Measurements from ENCODE around the gene ZFR.
A peak's percentile ranks its signal among the peaks of the same experiment; 100 is the strongest.
"Not testable (repeated sequence)": the region's sequence is repeated elsewhere in the genome, so short reads cannot be mapped to it uniquely, and the experiment has no call there.

The ZFR gene

DNA sequence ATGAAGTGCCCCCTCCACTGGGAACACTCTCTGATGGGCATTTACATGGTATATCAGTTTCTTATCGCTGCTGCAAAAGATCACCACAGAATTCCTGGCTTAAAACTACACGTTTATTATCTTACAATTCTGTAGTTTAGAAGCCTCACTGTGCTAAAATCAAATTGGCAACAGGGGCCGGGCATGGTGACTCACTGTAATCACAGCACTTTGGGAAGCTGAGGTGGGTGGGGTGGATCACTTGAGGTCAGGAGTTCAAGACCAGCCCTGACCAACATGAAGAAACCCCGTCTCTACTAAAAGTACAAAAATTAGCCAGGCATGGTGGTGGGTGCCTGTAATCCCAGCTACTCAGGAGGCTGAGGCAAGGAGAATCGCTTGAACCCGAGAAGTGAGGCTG lies 7.8 kb upstream of the ZFR start:
- DNase-seq (ENCODE audit: low read depth in 3 of 3, low spot score in 1 of 3), result not testable (repeated sequence)

DNA sequence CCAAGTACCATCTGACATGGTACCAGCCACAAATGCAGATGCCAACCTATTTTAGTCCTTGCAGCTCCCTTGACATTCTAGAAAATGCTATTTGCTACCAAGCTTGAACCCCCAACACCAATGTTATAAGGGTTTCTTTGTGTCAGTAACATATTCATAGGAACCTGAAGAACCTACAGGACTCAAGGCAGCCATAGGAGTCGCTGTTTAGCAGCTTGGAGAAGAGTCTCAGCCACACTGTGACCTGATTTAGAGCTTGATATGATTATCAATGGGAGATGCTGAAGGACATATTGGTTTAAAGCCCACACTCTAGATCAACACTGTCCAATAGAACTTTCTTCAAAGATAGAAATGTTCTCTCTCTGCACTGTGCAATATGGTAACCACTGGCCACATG lies 6.4 kb upstream of the ZFR start:
- no peak for DNase-seq (ENCODE audit: low read depth in 3 of 3, low spot score in 1 of 3)

DNA sequence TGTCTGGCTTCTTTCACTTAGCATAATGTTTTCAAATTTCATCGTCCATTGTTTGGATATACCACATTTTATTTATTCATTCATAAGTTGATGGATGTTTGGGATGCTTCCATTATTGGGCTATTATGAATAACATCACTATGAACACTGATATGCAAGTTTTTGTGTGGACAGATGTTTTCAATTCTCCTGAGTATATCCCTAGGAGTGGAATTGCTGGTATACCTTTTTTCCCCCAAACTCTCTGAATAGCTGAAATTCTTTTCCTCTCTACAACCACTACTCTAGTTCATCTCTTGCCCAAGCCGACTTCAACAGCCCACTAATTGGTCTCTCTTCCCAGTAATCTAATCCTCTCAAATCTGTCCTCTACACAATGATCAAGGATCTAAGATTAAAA lies 4.7 kb upstream of the ZFR start:
- DNase-seq (ENCODE audit: low read depth in 3 of 3, low spot score in 1 of 3), result no peak

DNA sequence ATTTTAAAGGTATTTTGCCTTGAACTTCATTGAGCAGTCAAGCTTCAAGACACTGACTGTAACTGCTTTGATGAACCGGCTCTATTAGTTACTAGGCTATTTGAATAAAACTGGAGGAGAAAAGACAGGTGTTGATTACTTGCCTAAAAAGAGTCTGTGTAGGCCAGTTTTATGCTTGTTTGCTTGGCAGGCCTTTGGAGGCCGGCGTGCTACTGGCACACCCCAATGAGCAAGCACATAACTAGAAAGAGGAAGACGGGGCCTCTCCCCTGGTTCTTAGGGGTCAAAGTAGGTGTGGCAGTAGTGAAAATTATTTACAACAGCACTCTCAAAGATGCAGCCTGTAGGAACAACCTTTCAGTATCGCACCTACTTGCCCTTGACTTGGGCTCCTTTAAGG lies 2.1 kb upstream of the ZFR start:
- no peak for DNase-seq (ENCODE audit: low read depth in 3 of 3, low spot score in 1 of 3)

DNA sequence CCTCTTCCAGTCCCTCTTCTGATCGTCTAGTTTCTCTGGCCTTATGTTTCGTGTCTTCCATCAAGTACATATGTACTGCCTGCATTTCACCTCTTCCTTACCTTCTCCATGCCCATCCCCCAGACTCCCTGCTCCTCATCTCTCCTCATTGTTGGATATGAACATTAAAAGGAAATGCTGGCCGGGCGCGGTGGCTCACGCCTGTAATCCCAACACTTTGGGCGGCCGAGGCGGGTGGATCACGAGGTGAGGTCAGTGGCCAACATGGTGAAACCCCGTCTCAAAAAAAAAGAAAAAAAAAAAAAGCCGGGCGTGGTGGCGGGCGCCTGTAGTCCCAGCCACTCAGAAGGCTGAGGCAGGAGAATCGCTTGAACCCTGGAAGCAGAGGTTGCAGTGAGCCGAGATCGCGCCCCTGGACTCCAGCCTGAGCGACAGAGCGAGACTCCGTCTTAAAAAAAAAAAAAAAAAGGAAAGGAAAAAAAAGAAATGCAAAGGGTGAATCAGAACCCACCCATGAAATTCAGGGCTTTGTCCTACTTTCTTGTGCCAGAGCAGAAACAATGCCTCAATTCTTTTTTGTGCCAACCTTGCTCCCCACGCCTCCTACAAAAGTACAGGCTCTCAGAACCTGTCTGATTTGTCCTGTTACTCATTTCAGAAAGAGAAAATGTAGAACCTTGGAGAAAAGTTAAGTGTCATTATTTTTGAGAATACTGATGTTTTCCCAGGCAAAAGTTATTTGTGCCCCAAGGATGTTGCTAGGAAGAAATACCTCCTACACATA lies 1.5 kb upstream of the ZFR start:
- no peak for DNase-seq (ENCODE audit: low read depth in 3 of 3, low spot score in 1 of 3)

DNA sequence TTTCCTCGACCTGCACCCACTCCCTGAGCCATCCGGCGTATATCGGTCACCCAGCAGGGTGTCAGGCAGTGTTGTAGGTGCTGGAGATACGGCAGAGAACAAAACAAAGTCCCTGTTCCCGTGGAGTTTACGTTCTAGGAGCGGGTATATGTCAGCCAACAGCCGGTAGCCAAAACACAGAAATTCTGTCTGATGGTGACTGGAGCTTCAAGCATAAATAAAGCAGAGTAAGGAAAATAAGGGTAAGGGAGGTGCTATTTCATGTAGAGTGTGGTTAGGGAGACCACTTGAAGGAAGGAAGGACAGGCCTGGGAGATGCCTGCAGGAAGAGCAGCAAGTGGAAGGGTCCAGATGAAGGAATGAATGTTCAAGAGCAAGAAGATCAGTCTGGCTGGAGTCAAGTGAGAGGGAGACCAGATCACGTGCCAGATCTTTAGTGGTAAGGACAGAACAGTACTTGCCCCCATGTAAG lies 783 bp upstream of the ZFR start:
- no peak for DNase-seq (ENCODE audit: low read depth in 3 of 3, low spot score in 1 of 3)

DNA sequence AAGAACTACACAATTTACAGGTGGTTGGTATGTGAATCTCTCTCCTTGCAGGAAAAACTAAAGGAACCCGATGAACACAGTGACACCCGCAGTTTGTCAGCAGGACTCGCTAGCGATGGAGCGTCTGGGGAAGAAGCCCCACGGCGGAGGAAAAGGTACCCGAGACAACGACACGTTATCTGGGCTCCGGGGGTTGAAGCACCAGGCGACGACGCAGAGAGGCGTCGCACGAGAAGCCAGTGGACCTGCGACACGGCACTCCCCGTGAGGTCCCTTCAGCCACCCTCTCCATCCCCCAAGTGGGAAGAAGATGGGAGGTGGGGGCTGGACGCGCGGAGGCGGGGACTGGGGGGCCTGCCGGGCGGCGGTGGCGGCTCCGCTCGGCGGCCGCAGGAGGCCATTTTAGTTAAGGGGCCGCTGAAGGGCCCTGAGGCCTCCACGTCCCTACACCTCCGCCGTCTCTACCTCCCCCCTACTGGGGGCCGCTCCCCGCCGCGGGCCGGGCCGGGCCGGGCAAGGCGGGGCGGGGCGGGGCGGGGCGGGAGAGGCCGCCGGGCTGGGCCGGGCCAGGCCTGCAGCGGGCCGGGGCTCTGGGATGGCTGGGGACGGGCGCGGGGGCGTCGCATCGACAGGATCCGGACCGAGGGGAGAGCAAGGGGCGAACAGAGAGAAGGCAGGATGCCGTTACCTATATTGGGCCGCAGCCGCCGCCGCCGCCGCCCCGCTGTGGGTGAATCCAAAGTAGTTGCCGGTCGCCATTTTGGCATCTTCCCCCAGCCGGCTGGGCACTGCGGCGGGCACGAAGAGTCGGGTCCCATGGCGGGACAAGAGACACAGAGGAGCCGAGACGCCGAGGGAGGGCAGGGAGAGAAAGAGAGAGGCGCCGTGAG lies 754 bp downstream of the ZFR start:
- DNase-seq (ENCODE audit: low read depth in 3 of 3, low spot score in 1 of 3), result peak in 2 of 3 donors; percentile 6 to 35

DNA sequence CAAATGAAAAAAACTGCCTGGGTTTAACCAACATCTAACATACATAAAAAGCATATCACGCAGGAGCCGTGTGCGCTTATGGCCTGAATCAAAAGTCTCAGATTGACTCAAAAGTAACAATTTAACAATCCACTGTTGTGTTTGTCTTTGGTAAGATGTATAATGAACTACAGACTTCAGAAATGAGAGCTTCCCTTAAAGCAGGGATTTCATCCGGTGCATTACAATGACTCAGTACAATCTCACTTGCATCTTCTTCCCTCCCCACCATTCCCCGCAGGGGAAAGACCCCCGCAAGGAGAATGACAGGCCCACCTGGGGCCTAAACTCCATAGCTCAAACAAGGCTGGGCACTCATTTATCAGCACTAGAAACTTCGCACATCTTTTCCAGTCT lies 1.4 kb downstream of the ZFR start:
- DNase-seq (ENCODE audit: low read depth in 3 of 3, low spot score in 1 of 3), result peak in 1 of 3 donors; percentile 5

DNA sequence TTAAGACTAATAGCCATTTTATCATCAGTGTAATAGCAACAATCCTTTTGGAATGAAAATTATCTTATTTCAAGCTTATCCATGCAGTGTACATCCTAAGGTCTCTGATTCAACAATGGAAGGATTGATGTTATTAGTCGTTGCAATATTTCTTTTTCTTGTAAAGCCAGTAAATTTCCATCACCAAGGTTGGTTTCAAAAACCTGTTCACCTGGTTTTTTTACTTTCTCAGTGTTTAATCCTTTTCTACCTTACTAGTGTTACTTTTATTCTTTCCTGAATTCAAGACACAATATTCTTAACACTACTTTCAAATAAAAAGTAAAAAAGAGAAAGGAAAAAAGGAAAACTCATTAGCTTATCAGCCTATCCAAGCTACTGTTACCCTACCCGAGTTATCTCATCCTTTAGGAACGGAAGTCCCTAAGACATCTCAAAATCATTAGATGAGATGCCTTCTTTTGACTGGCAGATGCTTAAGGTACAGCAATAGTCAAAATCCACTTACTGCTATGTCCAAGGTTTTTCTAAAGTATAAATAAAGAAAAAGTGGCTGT lies 5.4 kb downstream of the ZFR start:
- no peak for DNase-seq (ENCODE audit: low read depth in 3 of 3, low spot score in 1 of 3)

DNA sequence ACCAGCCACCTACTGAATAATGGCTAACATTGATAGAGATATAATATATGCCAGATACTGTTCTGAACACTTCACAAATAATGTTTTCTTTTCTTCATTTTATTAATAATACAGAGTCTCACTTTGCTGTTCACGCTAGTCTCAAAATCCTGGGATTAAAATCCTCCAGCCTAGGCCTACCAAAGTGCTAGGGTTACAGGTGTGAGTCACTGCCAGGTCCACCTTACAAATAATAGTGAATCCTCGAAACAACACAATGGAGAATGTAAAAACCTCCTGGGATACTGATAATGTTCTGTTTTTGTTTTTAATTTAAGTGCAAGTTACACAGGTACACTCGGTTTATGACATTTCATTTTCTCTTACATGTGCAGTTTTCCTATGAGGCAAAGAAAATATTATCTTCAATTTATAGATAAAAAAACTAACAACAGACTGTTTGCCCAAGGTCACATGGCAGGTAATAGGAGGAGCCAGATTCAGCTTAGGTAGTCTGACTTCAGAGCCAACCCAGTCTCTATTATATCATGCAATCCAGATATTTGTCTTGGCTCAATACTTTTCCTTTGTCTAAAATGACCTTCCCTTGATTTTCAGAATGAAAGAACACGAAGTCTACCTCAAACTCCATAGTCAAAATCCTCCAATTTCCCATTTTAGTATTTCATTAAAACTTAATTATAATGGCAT lies 7.8 kb downstream of the ZFR start:
- DNase-seq (ENCODE audit: low read depth in 3 of 3, low spot score in 1 of 3), result no peak

DNA sequence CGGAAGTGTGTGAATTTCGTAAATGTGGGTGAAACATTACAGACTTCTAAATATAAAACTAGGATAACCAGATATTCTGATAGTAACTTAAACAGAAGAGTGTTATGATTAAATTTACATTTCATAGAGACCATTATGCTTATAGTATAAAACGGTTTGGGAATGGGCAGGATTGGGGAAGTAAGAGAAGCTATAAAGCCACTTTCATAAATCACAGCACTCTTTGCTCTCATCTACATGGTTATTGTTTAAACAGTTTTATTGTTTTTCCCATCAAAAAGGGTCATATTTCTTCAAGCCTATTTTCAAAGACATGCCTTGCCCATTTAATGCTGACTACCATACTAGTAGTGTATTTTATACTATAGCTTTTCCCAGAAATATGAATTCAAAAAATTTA lies 9.2 kb downstream of the ZFR start:
- DNase-seq (ENCODE audit: low read depth in 3 of 3, low spot score in 1 of 3), result no peak

DNA sequence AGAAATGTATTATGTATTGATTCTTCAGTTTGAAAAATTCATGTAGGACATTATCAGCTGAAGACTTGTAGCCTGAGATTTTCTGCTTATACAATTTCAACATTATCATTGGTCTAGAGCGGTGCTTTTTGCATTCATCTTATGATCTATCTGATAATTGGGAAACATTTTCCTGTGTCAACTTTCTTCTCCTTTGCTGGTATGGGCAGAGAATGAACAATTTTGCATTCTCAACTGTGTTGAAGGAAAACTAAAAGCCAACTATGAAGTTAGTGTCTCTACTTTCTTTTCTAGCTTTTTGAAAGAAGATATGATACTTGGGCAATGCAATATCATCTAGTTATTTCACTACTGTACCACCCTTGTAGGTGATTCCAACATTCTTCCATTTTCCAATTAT lies 10.3 kb downstream of the ZFR start:
- DNase-seq (ENCODE audit: low read depth in 3 of 3, low spot score in 1 of 3), result no peak

DNA sequence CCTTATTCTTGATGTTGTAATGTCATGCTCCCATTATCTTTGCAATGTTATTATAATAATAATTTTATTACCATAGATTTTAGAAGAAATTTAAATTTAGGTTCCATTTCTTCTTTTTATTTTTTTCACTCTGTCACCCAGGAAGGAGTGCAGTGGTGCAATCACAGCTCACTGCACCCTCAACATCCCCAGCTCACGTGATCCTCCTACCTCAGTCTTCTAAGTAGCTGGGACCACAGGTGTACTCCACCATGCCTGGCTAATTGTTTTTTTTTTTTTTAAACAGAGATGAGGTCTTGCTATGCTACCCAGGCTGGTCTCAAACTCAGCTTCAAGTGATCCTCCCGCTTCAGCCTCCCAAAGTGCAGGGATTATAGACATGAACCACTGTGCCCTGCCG lies 11.9 kb downstream of the ZFR start:
- no peak for DNase-seq (ENCODE audit: low read depth in 3 of 3, low spot score in 1 of 3)

DNA sequence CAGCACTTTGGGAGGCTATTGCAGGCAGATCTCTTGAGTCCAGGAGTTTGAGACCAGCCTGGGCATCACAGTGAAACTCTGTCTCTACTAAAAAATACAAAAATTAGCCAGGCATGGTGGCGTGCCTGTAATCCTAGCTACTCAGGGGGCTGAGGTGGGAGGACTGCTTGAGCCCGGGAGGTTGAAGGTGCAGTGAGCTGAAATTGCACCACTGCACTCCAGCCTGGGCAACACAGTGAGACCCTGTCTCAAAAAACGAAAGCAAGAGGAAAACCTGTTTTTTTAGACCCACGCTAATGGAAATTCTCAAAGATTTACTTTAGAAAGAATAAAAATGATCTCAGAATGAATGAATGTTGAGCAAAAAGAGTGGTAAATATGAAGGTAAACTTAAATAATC lies 13.7 kb downstream of the ZFR start:
- not testable (repeated sequence) for DNase-seq (ENCODE audit: low read depth in 3 of 3, low spot score in 1 of 3)

DNA sequence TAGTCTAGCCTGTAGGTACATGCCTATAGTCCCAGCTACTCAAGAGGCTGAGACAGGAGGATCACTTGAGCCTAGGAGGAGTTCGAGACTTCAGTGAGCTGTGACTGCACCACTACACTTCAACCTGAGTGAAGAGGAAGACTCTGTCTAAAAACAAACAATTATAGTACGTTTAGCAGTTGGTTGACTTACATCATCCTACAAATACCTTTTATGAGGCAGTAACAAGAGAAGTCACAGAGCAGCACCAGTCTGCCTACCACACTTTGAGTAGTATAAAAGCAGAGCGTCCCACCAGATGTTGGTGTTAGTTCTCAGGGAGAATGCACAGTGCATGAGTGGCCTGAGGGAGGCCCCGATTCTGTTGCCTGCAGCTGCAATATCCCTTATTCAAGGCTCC lies 16.1 kb downstream of the ZFR start:
- no peak for DNase-seq (ENCODE audit: low read depth in 3 of 3, low spot score in 1 of 3)

DNA sequence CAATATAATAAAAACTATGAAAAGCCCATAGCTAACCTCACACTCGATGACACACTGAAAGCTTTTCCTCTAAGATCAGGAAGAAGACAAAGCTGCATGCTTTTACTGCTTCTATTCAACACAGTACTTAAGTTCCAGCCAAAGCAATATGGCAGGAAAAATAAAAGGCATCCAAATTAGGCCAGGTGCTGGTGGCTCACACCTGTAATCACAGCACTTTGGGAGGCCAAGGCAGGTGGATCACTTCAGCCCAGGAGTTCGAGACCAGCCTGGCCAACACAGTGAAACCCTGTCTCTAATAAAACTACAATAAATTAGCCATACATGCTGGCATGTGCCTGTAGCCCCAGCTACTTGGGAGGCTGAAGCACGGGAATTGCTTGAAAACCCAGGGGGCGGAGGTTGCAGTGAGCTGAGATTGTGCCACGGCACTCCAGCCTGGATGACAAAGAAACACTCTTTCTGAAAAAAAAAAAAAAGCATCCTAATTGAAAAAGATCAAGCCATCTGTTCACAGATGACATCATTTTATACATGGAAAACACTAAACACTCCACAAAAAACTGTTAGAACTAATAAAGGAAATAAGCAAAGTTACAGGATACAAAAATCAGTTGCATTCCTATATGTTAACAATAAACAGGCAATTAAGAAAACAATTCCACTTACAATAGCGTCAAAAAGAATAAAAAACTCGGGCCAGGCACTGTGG lies 17.9 kb downstream of the ZFR start:
- no peak for DNase-seq (ENCODE audit: low read depth in 3 of 3, low spot score in 1 of 3)

DNA sequence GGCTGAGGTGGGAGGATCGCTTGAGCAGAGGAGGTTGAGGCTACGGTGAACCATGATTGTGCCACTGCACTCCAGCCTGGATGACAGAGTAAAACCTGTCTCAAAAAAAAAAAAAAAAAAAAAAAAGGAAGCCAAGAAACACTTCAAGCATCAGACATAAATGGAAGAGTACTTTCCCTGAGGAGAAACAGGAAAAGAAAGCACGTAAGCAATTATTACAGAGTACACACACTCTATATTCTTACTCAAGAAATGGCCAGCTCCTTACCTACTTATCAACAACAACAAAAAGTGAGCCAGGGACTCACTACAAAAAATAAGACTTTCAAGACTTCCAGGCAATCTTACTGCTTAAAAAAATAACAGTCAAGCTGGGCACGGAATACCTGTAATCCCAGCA lies 21.8 kb downstream of the ZFR start:
- no peak for DNase-seq (ENCODE audit: low read depth in 3 of 3, low spot score in 1 of 3)

DNA sequence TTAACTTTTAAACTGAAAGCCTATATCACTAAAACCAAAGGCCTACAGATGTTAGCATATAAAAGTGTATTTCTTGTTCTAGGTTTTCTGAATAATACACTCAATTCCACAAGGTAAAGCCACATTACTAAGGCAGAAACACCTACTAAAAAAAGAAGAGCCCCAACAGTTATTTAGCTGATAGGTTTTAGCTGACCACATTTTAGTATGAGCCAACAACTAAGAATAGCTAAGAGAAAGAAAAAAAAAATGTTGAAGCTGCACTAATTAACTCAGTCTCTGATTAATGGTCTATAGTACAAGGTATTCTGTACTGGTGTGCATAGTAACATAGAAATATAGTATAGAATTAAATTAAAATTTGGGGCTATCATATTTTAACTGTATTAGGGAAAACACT lies 23.5 kb downstream of the ZFR start:
- no peak for DNase-seq (ENCODE audit: low read depth in 3 of 3, low spot score in 1 of 3)

DNA sequence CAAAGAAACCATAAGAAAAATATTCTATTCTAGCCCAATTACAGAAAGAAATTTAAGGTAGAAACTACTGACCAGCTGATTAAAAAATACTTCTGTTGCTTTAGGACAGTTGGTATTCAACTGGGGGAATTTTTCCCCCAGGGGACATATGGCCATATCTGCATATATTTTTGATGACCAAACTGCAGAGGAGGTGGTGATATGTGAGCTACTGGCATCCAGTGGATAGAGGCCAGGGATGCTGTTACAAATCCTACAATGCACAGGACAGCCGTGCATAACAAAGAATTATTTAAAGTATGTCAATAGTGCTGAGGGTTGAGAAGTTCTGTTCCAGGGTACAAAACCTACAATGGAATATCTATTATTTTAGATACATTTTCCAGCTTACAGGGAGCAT lies 24.0 kb downstream of the ZFR start:
- DNase-seq (ENCODE audit: low read depth in 3 of 3, low spot score in 1 of 3), result no peak

DNA sequence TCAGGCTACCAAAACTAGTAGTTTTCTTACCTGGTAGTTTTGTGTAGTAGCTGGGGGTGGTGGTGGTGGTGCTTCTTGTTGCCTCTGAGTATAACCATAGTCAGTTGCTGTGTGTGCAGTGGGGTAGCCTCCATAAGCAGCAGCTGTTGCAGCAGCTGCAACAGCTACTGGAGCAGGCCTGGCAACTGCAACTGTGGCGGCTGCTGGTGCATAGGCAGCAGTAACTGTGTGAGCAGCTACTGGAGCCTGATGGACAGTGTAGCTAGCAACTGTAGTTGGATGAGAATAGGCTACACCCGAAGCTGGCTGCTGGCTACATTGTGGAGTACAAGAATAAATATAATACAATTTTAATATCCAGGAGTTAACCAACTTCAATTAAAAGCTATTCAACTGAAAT lies 24.7 kb downstream of the ZFR start:
- DNase-seq (ENCODE audit: low read depth in 3 of 3, low spot score in 1 of 3), result no peak
